AG09309 (cell line): ENCODE results near the gene PLA2G4B.

Source experiments
- DNase-seq: peaks from one replicate; pipeline ENCODE4 v3.0.0-alpha.2; 2010; ENCODE audit warnings: low read depth
- H3K4me3 ChIP-seq: 2 replicates; pipeline ENCODE4 v1.5.1; 2011; ENCODE audit warnings: mild to moderate bottlenecking, low read depth, low read length, moderate library complexity; ENCODE audit not compliant: control insufficient read depth
- TF ChIP-seq, protein P1 (sequence below): IDR thresholded peaks from 2 replicates; pipeline ENCODE4 v1.5.1; 2011; ENCODE audit warnings: mild to moderate bottlenecking, low read depth, low read length, inconsistent platforms; ENCODE audit not compliant: insufficient read depth, control insufficient read depth; ENCODE audit errors: missing control alignments

Gene PLA2G4B

DNA sequence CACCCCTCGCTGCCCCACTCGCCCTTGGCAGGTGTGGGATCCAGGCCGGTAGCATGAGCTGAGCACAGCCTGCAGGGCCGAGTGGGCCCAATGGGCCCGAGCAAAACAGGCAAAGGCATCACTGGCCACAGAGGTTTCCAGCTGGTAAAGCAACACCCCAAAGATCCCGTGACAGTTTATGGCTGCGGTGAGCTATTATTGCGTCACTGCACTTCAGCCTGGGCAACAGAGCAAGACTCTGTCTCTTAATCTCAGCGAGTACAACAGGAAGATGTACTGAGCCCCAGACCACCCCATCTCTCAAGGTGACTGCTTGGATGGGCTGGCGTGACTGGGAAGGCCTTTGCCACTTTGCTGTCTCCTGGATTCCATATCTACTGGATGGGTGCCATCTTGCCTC is 6.4 kb upstream of the PLA2G4B start:
- H3K4me3 ChIP-seq = no peak overlapping the region
- DNase-seq = no peak
- TF ChIP-seq, protein P1, sequence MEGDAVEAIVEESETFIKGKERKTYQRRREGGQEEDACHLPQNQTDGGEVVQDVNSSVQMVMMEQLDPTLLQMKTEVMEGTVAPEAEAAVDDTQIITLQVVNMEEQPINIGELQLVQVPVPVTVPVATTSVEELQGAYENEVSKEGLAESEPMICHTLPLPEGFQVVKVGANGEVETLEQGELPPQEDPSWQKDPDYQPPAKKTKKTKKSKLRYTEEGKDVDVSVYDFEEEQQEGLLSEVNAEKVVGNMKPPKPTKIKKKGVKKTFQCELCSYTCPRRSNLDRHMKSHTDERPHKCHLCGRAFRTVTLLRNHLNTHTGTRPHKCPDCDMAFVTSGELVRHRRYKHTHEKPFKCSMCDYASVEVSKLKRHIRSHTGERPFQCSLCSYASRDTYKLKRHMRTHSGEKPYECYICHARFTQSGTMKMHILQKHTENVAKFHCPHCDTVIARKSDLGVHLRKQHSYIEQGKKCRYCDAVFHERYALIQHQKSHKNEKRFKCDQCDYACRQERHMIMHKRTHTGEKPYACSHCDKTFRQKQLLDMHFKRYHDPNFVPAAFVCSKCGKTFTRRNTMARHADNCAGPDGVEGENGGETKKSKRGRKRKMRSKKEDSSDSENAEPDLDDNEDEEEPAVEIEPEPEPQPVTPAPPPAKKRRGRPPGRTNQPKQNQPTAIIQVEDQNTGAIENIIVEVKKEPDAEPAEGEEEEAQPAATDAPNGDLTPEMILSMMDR = no peak

DNA sequence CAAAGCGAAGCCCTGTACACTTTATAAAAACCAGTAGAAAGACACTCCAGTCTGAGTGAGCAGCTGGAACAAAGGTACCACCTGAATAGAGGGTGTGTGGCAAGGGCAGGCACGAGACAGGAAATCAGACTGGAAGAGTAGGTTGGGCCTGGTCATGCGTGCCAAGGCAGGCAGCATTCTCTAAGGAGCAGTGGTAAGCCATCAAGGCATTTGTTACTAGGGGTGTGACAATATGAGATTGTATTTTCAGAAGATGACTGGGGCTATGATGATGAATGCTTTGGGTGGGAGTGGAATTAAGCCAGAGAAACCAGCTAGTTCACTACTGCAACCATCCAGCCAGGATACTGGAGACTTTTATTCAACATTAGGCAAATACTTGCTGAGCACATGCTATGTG is 5.8 kb upstream of the PLA2G4B start:
- no peak overlapping the region for H3K4me3 ChIP-seq
- no peak for DNase-seq
- TF ChIP-seq, protein P1 = no peak

DNA sequence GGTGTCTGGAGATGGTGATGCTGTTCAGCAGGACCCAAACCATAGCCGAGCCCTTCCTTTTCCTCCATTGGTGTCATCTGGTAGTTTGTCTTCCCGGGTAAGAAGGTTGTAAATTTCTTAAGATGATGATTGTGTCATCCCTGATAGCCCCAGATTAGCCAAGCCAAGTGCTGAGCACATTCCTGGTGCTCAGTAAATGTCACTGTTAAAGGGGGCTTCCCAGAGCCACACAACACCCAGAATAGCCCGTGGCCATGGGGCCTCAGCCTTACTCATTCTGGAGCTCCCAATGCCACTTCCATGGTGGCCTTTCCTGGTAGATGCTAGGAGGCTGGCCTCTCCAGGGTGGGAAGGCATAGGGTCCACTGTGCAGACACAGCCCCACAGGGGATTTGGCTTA is 4.6 kb upstream of the PLA2G4B start:
- TF ChIP-seq, protein P1 = no peak
- no peak overlapping the region for H3K4me3 ChIP-seq

DNA sequence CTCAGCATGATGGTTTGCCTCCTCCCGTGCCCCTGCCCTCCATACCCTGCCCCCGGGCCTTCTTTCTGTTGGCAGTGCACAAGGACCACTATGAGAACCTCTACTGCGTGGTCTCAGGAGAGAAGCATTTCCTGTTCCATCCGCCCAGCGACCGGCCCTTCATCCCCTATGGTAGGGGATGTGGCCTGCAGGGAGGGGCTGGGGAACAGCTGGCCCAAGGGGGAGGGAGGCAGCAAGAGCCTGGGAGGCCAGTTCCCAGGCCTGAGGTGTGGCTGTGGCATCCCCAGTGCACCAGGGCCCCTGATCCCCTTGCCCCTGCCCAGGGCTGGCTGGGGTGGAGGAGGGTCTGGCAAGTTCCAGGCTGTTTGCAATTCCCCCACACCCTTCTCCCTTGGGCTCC is 2.6 kb upstream of the PLA2G4B start:
- no peak for DNase-seq
- TF ChIP-seq, protein P1 = no peak

More for the DNA sequence above, 4.6 kb upstream of the PLA2G4B start:
- no peak for DNase-seq

DNA sequence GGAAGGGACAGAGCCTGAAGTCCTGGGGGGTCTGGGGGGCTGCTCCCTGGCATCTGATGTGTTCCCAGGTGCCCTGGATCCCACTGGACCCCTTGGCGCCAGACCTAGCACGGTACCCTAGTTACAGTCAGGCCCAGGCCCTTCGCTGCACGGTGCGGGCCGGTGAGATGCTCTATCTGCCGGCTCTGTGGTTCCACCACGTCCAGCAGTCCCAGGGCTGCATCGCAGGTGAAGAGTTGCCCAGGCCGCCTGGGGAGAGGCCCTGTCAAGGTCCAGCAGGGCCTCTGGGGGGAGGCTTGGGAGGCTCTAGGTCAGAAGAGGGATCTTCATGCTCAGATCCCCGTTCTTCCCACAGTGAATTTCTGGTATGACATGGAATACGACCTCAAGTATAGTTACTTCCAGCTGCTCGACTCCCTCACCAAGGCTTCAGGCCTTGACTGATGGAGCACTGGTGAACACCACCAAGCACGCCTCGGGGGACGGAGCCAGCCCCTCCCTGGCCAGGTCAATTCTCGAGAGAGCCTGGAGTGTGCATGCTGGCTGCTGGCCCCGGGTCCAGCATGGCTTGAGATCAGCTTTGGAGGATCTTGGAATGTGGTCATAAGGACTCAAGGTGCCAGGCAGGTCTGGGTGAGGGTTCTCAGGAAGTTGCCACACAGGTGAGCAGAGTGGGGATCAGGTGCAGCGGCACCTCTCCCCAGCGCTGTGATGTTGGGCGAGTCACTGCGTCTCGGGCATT is 1.8 kb upstream of the PLA2G4B start:
- no peak overlapping the region for H3K4me3 ChIP-seq
- TF ChIP-seq, protein P1 = no peak
- DNase-seq = no peak

More for the DNA sequence above, 2.6 kb upstream of the PLA2G4B start:
- no peak overlapping the region for H3K4me3 ChIP-seq

DNA sequence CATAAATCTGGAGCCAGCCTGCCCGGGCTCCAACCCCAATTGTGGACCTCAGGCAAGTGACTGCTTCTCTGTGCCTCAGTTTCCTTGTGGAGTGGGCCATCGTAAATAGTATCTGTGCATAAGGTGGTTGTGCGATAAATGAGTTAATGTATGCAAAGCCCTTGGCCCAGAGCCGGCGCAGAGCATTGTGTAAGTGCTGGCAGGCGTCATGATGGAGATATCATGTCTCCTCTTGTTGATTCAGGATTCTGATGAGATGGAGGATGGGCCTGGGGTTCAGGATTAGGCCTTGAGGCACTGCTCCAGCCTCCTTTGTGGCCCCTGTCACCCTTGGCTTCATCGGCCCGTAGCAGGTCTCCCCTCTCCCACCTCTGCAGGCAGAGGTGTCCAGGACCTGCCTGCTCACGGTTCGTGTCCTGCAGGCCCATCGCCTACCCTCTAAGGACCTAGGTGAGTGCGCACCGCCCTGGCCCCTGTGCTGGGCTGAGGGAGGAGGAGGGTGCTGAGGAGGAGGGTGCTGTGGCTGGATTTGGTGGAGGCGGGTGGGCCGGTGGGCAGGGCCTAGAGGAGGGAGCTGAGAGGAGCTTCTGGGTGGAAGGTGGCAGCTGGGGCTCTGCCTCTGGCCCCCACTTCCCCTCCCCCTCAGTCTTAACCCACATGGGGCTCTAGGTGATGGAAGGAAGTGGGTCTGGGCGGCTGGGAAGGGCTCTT is 1.3 kb downstream of the PLA2G4B start:
- TF ChIP-seq, protein P1 = no peak
- no peak overlapping the region for H3K4me3 ChIP-seq

More for the DNA sequence above, 1.3 kb downstream of the PLA2G4B start:
- DNase-seq = no peak
